Adipose tissue (tissue), 3 donors: ENCODE measurements around the gene SORBS1. TPM values are rescaled to one million over a fixed set of nuclear protein-coding genes. Genes with fewer than 3 reads are reported as not detected.

Source experiments
- H3K27ac ChIP-seq: one replicate; pipeline ENCODE4 v1.5.1; 2013; ENCODE audit warnings: low read depth, low read length
- WGBS, 3 donors: extraction: QIAGEN DNeasy Blood & Tissue Kit; methylation state at CpG; one replicate each; pipeline ENCODE4 v1.1.7; 2013; 5-methylcytosine and 5-hydroxymethylcytosine counted together
- polyA plus RNA-seq, 3 donors: library from polyadenylated mRNA; stranded (reverse); fragments of 200-250 nt; gene quantifications; one replicate each; pipeline ENCODE4 v1.2.3, GENCODE V29; 2013
- donor health status: healthy with polysubstance abuse.
- donor health status: Bipolar disorder and iron deficiency.
- donor health status: healthy.

SORBS1 gene
- polyA plus RNA-seq, 3 donors: 25.4 to 508 (median 85.4) TPM

DNA sequence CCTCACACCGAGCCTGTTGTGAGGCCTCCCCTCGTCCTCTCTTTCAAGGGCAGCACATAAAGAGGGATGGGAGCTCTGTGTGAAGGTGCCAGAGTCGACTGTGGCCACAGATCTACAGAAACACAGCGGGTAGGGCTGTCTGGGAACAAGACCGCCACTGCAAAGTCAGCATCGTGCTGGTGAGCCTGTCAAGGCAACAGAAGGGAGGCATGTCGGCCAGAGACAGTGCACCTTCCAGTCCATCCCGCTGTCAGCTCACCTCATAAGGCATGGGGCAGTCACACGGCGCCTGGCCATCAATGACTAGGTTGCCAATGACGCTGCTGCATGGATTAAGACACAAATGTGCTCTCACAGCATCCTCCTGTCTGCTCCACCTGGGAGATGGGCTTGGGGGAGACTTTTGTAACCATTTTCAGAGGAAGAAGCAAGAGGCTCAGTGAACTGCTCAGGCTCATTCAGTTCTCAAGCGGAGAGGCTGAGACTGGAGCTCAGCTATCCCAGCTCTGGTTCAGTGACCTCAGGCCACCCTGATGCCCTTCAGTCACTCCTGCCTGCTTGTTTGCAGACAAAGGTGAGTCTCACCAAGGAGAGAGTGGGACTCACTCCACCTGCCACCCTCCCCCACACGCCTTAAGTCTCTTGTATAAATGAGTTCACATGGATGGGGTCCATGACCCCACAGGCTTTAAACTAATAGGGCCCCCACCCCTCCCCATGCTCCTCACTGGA, 125.5 kb downstream of the SORBS1 start:
- 89 to 95% (median 90%) methylated on average over 13 of the region's 13 CpGs for WGBS, 3 donors

DNA sequence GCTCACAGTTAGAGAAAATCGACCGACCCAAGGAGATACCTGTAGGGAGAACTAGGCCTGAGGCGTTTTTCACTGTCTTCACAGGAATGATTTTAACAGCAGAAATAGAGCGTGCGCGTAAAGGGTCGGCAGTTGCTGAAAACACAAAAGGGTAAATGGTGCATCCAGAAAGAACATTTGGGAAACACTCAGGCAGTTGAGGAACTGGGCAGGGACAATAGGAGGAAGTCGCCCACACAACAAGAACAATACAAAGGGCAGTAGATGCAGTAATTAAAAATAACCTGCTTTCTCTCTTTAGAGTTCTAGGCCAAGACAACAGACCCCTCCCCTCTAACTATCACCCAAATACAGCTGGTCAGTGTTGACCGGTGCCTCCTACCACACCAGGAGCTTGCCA, 126.6 kb downstream of the SORBS1 start:
- 77 to 85% (median 80%) methylated on average over 9 of the region's 9 CpGs for WGBS, 3 donors
- no peak overlapping the region for H3K27ac ChIP-seq

More for the DNA sequence above, 125.5 kb downstream of the SORBS1 start:
- no peak overlapping the region for H3K27ac ChIP-seq

DNA sequence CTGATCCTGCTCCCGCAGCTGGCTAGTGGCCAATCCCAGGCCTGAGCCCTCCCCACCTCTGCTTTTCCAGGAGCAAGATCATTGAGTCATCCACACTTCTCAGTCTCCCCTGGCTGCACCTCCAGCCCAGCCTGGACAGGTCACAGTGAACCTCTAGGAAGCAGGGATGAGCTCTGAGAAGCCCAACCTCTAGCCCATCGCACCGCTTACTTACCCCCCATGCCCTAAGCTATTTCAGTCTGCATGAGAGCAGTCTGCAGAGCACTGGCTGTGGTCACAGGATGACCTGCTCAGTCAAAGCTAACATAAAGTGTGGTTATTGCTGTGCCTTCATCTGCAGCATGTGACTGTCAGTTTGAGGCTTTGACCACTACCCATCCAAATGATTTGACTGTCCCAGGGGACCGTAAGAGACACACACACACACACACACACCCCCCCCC, 129.2 kb downstream of the SORBS1 start:
- no peak overlapping the region for H3K27ac ChIP-seq
- WGBS, 3 donors: 72 to 89% (median 84%) methylated on average over 4 of the region's 4 CpGs

DNA sequence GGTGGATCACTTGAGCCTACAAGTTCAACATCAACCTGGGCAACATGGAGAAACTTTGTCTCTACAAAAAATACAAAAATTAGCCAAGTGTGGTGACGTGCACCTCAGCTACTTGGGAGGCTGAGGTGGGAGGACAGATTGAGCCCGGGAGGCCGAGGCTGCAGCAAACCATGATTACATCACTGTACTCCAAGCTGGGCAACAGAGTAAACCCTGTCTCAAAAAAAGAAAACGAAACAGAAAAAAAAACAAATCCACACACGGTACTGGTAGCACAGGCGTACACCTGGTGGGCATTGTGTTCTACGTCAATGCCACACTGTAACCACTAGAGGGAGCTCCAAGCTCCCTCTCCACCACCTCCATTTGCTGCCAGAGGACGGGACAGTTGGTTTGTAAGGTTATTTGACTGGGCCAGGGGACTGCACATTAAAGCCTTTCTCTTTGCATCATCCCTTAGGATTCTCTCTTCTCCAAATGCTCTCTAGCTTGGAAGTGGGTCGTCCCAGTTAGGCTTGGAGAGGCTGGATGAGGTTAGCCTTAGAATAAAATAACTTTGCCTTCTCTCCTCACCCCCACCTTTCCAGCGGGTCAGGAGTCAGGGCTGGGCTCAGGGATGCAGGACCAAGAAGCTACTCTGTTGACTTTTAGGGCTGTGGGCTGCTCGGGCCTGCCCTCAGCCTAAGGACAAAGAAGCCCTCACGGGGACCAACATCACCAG, 130.8 kb downstream of the SORBS1 start:
- H3K27ac ChIP-seq: no peak overlapping the region
- 34 to 39% (median 36%) methylated on average over 12 of the region's 12 CpGs for WGBS, 3 donors

DNA sequence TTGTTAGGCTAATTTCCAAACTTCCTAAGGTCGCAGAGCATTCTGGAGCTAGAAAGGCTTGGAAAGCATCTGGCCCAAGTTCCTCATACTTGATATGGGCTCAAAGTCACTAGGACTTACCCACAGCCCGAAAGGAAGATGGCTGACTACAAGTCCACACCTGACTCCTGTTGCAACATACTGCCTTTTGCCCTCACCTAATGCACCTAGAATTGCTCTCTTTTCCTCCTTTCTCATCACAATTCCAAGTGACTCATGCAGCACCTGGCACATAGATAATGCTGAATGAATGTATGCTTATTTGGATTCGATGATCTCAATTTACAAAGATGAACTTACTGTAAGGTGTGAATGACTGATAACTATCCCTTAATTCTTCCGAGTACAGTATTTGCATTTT, 131.5 kb downstream of the SORBS1 start:
- 90 to 95% (median 92%) methylated on average over 4 of the region's 4 CpGs for WGBS, 3 donors
- no peak overlapping the region for H3K27ac ChIP-seq

DNA sequence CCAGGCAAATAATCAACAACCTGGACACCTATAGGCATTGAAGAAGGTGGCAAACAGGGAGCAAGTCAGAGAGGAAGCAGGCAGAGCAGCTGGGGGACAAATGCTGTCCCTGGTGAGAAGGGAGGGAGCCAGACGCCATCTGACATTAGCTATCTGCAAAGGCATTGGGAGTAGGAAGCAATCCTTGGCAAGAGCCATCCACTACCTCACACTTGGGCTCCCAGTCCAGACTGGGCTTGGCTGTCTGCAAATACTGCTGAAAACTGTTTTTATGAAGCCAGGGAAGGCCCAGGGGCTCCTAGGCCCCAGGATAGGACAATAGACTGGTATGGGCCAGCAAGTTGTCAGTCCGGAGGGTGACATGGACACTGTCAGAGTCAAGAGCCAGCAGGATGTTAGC, 132.5 kb downstream of the SORBS1 start:
- 74 to 78% (median 75%) methylated on average over 2 of the region's 2 CpGs for WGBS, 3 donors

DNA sequence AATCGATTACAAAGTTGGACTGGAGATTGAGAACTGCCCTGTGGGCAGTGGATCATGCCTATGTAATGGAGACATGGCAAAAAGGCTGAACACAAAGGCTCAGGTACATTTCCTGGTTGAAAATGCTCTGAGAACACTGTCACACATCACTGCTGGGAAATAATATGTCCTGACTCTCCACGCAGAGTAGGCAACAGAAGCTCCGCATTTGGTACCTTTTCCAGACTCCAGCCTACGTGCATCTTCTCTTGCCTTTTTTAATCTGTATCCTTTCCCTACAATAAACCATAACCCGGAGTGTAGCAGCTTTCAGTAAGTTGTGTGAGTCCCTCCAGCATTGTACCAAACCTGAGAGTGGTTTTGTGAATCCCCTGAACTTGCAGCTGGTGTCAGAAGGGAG, 134.7 kb downstream of the SORBS1 start:
- 77 to 87% (median 85%) methylated on average over 5 of the region's 5 CpGs for WGBS, 3 donors
- H3K27ac ChIP-seq: no peak overlapping the region

More for the DNA sequence above, 132.5 kb downstream of the SORBS1 start:
- H3K27ac ChIP-seq: no peak overlapping the region

DNA sequence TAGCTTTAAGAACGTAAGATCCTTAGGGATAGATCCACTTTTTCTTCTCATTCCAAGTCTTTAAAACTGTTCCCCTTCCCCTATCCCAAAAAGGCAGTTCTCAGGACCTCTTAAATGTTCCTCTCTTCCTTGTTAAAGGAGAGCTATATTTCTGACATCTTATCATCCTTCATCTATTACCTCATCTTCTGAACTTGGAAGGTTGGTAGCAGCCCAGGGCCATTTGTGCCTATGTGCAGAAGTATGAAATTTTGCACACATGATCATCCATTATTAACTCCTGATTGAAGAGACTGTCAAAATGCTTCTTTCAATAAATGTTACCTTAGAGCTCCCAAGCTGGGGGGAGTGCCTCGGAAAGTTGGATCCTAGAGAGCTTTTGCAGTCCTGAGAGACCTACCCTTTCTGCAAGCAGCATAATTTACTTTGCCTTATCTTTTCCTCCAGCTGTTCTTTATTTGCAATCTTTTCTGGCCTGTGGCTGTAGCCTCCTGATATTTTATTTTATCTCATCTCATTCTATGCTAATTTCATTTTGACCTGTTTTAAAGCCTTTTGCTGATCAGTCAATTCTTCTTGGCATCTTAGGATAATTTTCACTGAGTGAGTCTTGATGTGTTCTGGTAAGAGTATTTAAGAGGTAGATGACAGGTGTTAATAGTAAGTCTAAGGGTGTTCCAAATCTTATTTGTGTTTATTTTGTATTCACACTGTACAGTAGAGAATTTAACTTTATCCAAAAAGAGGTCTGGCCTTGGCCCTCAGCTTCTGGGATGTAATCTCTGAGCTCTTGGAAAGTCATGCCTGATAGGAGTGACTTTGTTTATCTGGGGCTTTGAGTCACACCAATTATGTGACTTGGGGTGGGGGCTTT, 135.3 kb downstream of the SORBS1 start:
- no peak overlapping the region for H3K27ac ChIP-seq
- 55 to 67% (median 64%) methylated on average over 2 of the region's 2 CpGs for WGBS, 3 donors

DNA sequence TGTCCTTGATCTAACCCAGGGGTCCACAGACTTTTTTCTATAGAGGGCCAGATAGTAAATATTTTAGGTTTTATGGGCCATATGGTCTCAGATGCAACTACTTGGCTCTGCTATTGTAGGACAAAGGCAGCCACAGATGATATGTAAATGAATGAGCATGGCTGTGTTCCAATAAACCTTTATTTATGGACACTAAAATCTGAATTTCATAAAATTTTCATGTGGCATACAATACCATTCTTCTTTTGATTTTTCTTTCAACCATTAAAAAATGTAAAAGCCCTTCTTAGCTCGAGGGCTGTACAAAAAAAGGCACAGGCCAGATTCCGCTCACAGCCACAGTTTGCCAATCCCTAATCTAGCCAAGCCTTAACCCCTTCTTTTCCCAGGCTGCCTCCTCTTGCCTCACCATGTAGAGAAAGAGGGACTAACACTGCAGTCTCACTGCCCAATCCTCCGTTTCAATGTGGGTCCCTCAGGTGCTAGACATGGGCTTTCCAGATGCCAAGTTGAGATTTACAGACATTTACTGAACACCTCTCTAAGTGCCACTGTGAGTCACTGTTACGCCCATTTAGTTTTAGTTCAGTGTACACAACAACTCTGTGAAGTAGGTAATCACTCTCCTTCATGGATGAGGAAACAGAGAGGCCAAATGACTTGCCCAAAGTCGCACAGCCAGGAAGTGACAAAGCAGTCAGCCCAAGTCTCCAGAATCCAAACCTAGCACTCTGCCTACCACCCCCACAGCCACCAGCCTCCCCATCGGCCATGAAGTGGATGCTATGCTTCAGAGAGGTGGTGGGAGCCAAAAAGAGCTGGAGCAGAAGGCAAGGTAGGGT, 137.8 kb downstream of the SORBS1 start:
- H3K27ac ChIP-seq: no peak overlapping the region
- 70 to 85% (median 76%) methylated on average over 6 of the region's 6 CpGs for WGBS, 3 donors

DNA sequence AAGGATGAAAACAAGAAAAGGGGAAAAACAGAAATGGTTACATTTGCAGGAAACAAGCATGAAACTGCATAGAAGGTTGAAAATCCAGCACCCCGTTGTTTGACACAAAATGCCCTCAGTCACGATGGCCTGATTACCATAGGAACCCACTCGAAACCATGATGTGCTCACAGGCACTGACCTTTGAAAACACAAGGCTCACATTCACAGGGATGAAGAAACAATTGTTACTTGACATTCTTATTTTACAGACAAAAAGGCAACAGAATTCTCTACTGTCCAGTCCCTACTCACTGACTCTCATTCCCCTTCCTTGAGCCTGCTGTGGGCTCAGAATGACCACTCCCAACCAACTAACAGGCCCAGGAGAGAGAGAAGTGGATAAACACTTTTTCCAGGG, 138.9 kb downstream of the SORBS1 start:
- 77 to 88% (median 85%) methylated on average over 3 of the region's 3 CpGs for WGBS, 3 donors
- H3K27ac ChIP-seq: no peak overlapping the region

DNA sequence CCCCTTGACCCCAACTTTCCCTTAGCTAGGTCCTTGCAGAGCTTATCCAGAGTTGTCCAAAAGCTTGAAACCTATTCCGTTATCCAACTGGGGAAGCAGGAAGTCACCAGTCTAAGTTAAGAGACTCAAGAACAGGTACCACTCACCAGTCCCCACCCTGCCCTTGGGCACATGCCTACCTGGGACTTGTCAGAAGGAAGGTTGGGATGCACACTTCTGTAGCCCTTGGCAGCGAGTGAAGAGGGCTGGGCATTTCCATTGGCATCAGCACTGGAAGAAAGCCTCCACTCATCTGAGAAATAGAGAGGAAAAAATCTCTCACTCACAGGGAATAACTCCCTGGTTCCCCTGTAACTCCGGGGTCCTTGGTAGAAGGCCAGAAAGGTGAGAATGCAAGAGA, 139.4 kb downstream of the SORBS1 start:
- 90 to 98% (median 96%) methylated on average over 3 of the region's 3 CpGs for WGBS, 3 donors
- no peak overlapping the region for H3K27ac ChIP-seq

DNA sequence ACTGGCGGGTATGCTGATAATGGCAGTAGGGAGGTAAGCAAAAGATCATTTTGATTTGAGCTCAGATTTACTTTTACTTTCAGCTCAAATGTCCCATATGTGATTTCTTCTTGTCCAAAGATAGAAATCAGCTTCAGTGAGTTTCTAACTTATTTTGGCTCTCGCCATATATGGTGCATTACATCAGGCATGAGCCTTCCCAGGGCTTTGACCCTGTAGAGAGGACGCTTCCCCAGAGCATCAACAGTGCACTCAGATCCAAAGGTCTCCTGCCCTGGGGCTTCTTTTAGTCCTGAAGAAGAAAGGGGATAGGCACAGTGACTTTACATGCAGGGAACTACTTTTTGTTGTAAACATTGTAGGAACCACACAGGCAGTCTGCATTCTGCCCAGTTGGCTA, 141.8 kb downstream of the SORBS1 start:
- 67 to 82% (median 70%) methylated on average over 3 of the region's 3 CpGs for WGBS, 3 donors
- H3K27ac ChIP-seq: no peak overlapping the region

DNA sequence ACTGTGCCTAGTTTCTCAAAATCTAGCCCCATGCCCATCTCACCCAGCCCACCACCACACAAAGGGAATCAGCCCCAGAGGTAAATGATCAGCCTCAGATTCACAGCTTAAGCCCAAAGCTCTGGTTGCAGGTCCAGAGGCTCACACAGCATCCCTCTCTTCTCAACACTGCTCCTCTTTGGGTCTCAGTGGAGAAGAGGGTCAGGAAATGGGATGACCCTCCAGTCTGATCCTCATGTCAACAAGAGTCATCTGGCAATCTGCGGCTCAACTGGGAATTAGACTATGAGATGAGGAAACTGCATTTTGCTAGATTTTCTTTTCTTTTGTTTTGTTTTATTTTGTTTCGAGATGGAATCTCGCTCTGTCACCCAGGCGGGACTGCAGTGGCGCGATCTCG, 144.2 kb downstream of the SORBS1 start:
- no peak overlapping the region for H3K27ac ChIP-seq
- WGBS, 3 donors: 65 to 90% (median 81%) methylated on average over 7 of the region's 7 CpGs

DNA sequence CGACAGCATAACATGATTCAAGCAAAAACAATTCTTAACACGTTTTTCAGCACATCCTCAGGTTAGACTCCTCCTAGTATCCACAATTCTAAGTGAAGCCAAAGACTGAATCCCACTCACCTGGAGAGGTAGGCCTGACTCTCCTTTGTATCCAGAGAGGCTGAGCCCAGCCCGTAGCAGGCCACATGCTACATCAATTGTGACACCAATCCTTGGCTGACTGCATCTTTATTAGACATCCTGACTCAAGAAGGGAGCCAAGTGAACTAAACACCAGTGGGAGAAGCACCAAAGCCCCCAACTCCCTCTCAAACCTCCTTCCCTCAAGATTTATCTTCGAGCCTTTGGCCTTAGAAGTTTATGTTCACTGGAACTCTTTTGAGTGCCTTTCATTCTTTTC, 144.9 kb downstream of the SORBS1 start:
- WGBS, 3 donors: 67 to 71% (median 69%) methylated on average over 4 of the region's 4 CpGs
- H3K27ac ChIP-seq: no peak overlapping the region

DNA sequence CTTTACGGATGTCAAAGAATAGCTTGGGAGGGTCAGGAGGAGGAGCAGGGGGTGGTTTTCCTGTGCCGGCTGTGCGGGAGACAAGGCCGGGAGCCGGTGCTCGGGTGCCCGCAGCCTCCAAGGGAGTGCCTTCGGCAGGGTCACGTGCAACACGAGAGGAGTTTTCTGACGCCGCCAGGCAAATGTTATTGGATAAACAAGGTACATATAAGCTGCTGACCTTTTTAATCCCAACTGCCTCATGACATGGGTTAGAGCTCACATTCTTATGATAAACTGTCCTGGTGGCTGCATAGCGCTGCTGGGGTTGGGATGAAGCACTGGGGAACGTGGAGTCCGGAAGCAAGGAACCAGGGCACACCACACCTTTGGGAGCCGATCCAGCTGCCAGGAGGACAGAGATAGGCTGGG, 145.5 kb downstream of the SORBS1 start:
- WGBS, 3 donors: 67 to 78% (median 67%) methylated on average over 16 of the region's 16 CpGs

DNA sequence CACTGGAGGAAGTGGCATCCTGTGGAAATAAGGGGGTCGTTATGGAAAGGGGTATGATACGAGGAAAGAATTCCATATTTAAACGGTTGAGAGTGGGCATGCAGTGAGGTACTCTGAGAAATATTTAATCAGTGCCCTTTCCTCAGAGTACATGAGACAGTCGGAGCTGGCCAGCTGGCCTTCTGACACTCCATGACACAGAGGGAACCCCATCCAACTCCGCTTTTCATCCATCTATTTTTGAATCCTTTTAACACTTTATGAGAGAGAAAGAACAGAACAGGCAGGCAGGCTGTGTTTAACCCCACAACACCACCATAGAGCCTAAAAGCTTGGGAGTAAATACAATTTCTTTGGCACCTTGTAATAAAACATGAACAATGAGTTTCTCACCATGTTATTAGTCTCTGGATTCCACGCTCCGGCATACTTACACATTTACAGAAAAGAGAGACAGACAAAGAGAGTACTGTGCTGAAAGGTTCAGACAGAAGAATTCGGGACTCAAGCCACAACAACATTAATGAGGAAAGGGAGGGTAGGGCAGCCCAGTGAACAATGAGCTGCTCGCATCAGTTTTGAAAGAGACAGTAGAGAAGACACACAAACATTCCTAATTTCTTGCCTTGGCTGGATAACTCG, 146.2 kb downstream of the SORBS1 start:
- peak overlapping the region; percentile 33 for H3K27ac ChIP-seq
- WGBS, 3 donors: 62 to 74% (median 64%) methylated on average over 10 of the region's 10 CpGs

More for the DNA sequence above, 145.5 kb downstream of the SORBS1 start:
- peak overlapping the region; percentile 33 for H3K27ac ChIP-seq

DNA sequence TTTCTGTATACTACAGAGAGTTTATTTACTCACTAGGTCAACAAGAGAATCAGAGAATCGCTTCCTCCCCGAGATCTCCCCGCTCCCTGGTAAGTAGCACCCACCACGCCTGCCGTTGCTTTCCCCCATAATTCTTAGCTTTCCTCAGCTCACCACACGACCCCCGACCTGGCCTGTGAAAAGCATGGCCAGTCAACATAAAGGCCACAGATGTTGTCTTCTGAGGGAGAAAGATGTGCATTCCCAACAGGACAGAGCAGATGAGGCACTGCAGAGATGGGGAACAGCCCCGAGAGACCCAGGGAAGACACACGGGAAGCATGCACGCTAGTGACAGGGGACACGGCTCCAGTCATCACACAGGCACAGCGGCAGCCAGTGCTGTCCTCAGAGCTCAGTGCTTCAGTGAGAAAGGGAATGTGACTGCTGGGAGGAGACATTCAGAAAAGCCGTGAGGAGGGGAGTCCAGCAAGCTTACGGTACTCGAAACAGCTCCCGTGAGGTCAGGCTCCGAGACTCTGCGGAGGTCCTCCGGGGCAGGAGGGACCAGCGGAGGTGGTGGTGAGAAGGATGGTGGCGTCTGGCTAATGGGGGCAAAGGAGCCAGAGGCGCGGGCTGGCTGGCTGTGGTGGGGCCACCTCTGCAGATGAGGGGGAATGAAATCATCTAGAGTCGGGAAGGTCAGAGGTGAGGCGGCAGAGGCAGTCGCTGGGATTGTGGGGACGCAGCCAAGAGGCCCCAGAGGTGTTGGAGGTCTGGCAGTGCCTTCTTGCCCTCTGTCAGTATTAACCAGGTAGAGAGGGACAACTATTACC, 146.9 kb downstream of the SORBS1 start:
- 78 to 89% (median 81%) methylated on average over 27 of the region's 27 CpGs for WGBS, 3 donors
- H3K27ac ChIP-seq: no peak overlapping the region
